Central memory CD4-positive, alpha-beta T cell (primary cell): ENCODE data around the gene MATK.
"Not testable (repeated sequence)": the region's sequence is repeated elsewhere in the genome, so short reads cannot be mapped to it uniquely, and the experiment has no call there.

ENCODE experiments used
- DNase-seq: peaks from one replicate; pipeline ENCODE4 v3.0.0; 2022

The MATK gene

DNA sequence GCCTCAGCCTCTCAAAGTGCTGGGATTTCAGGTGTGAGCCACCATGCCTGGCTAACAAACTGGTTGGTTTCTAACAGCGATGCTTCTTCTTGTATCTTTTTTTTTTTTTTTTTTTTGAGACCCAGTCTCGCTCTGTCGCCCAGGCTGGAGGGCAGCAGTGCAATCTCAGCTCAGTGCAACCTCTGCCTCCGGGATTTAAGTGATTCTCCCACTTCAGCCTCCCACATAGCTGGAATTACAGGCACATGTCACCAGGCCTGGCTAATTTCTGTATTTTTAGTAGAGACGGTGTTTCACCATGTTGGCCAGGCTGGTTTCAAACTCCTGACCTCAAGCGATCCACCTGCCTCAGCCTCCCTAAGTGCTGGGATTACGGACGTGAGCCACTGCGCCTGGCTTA is 30.0 kb upstream of the MATK start:
- not testable (repeated sequence) for DNase-seq

DNA sequence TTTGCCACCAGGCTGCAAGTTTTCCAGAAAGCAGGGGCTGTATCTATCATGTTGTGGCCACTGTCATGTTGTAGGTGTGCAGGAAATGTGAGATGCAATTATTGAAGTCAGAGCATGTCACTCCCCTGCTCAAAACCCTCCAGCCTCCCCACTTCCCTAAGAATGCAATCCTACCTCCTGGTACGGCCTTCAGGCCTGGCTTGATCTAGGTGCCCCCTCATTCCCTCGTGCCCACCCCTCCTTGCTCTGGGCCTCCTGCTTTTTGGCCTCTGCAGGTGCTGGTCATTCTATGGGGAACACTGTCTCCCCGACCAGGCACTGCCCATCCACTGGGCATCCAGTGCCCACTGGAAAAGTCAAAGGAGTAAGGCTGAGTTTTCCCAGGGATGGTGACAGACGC is 28.5 kb upstream of the MATK start:
- DNase-seq = no peak

- no peak for DNase-seq
Measured at GRCh38 chr19:3813473-3814392, 27.6 kb upstream of the MATK start.

DNA sequence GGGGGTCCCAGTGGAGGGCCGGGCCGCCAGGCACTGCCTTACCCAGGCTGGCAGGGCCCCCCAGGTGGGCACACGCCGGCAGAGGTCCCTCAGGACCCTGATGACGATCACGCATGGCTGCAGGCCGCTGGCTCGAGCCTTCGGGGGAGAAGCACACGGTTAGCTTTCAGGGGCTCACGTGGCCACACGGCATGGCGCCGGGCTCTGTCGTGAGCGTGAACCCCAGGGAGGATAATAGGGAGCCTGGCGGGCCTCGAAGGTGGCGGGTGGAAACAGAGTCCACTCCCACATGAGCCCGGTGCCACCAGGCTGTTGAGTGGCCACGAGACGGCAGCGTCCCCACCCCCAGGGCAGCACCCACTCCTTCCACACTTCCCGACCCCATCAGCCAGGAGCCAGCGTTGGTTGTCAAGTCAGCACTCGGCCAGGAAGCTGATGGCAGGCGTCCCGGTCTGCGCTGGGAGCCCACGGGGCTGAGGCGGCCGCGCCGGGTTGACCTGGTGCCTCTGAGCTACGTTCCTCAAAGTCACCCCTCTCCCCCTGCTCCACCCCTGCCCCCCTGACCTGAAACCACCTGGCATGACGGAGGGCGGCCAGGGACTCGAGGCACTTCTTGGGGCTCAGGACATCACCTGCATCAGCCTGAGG is 24.7 kb upstream of the MATK start:
- no peak for DNase-seq

GRCh38 chr19:3809881-3810707 is 23.9 kb upstream of the MATK start:
- no peak for DNase-seq

GRCh38 chr19:3808420-3809143 is 22.4 kb upstream of the MATK start:
- DNase-seq = no peak

GRCh38 chr19:3807574-3808354 is 21.6 kb upstream of the MATK start:
- no peak for DNase-seq

GRCh38 chr19:3807131-3807480 is 20.9 kb upstream of the MATK start:
- DNase-seq = no peak

- no peak for DNase-seq
Measured at GRCh38 chr19:3805859-3806258, 19.7 kb upstream of the MATK start.

GRCh38 chr19:3804429-3804828 is 18.2 kb upstream of the MATK start:
- DNase-seq = no peak

DNA sequence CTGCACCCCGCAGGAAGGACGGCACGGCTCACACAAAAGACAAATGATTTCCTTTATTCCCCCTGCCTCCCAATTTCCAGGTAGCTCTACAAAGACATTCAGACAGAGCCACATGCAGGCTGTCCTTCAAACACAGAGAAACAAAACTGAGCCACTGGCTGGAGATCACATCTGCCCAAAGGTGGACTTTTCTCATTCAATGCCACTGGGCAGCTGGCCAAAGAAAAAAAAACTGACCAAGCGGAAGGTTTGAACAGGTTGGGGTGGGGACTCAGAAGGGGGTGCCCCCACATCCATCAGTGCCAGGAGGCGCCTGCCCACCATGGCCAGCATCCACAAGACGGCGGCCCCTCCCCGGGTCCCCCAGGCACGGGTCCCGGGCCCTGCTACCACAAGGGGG is 17.8 kb upstream of the MATK start:
- DNase-seq = no peak

GRCh38 chr19:3803114-3803888 is 17.1 kb upstream of the MATK start:
- no peak for DNase-seq

DNA sequence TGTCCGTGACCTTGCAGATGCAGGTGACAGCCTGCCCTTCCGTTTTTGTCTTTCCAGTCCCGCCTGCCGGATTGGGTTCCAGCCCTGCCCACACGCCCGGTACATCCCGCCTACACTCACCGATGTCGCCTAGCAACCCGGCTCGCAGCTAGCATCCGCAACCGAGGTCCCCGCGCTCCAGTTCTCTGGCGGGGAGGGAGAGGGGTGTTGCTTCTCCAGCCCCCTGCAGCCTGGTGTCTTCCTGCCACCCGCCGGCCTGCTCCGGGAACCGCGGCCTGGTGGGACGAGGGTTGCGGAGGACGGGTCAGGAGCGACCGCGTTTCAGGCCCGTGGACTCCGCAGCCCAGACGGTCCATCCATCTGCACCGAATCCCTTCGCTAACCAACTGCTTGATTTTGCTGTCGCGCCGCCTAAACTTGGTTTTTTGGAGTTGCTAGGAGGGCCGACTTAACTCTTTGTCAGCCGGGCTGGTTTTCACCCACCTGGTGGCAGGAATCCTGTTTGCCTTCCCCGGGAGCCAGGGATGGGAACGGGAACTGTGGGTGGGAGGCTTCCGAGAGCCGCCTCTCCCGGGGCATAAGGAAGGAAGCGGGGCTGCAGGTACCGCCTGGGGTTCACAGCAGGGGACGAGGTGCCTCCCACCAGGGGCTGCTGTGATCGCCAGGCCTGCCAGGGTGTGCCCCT is 15.4 kb upstream of the MATK start:
- DNase-seq = peak; percentile 61

- no peak for DNase-seq
Measured at GRCh38 chr19:3800996-3801395, 14.8 kb upstream of the MATK start.

GRCh38 chr19:3798137-3798536 is 12.0 kb upstream of the MATK start:
- peak; percentile 58 for DNase-seq

DNA sequence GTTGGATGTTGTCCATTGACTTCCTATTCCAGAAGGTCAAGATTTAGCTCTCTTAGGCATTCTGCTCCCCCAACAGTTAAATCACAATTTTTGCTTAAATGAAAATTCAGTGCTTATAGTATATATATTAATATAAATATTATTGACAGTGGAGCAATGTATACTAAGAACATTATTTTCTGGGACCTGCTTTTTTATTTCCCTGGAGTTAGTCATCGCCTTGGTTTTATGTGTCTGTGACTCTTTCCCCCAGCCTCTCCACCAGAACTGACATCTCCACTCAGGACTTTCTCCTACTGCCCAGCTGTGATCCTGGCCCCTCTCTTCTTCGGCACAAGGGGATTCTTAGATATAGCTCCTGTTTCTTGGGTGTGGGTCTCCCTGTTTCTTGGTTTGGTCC is 10.2 kb upstream of the MATK start:
- no peak for DNase-seq

DNA sequence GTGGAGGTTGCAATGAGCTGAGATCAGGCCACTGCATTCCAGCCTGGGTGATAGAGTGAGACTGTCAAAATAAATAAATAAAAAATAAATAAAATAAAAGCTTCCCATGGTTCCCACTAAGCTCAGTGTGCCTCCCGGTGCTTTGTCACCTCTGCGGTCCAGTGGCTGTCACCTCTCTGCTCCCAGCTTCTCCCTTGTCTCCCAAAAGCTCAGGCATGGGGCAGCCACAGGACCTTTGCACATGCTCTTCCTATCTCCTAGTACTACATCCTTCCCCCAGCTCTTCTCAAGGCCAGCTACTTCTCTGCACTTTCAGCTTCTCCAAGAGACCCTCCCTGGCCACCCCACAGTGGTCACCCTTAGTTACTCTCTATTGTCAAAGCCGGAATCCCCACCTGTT is 7.6 kb upstream of the MATK start:
- DNase-seq = no peak

DNA sequence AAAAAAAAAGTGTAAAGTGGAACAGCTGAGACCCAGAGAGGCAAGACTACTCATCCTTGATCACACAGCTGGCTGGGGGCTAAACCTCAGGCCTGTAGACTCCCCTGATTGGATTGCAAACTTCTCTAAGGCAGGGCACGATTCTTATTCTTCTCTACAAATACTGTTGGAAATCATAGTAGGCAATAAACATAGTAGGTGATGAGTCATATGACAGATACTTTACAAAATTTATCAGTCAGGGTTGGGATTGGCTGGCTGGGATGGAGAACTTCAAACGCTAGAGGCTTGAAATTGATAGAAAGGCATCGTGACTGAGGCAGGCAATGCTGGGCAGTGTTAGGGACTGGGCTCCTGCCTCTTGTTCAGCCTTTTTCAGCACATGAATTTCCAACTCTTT is 5.9 kb upstream of the MATK start:
- no peak for DNase-seq

- DNase-seq = no peak
Measured at GRCh38 chr19:3790941-3791340, 4.8 kb upstream of the MATK start.

- DNase-seq = no peak
Measured at GRCh38 chr19:3790209-3790734, 4.1 kb upstream of the MATK start.
